Keratinocyte (primary cell): ENCODE data around the gene SYTL2. TPM values are rescaled to one million over a fixed set of nuclear protein-coding genes. Genes with fewer than 3 reads are reported as not detected.

Experiments
- DNase-seq: peaks from one replicate; pipeline ENCODE4 v3.0.0-alpha.2; 2011; ENCODE audit warnings: low read depth, missing footprints, low spot score
- FAIRE-seq: peaks from 2 replicates; lab custom pipeline; 2011; peaks lifted over from hg19 to GRCh38; lab: Jason Lieb, UNC
- H2AFZ ChIP-seq: 2 replicates; pipeline ENCODE4 v1.6.0; 2012; ENCODE audit warnings: low read length, control low read depth, inconsistent platforms; ENCODE audit not compliant: control insufficient read depth
- H3K27ac ChIP-seq: 2 replicates; pipeline ENCODE4 v1.5.1; 2011; ENCODE audit warnings: low read length; ENCODE audit not compliant: control insufficient read depth, insufficient read depth
- H3K27me3 ChIP-seq: 3 replicates; pipeline ENCODE4 v1.6.0; 2011; ENCODE audit warnings: low read length; ENCODE audit not compliant: control insufficient read depth, insufficient read depth; ENCODE audit errors: extremely low read depth
- H3K36me3 ChIP-seq, 2 experiments: 2 replicates in 1 of 2; 3 replicates in 1 of 2; pipeline ENCODE4 v1.5.1; 2011; ENCODE audit warnings: low read length in 2 of 2, mild to moderate bottlenecking in 1 of 2; ENCODE audit not compliant: control insufficient read depth in 2 of 2, insufficient read depth in 2 of 2; ENCODE audit errors: extremely low read depth in 1 of 2
- H3K4me1 ChIP-seq: 3 replicates; pipeline ENCODE4 v1.5.1; 2011; ENCODE audit warnings: low read length; ENCODE audit not compliant: control insufficient read depth, insufficient read depth; ENCODE audit errors: extremely low read depth
- H3K4me2 ChIP-seq: 3 replicates; pipeline ENCODE4 v1.6.0; 2011; ENCODE audit warnings: low read depth, low read length; ENCODE audit not compliant: control insufficient read depth, insufficient read depth; ENCODE audit errors: extremely low read depth
- H3K4me3 ChIP-seq, 3 experiments: fragments of 200-600 bp in 1 of 3; sonication (generic) in 1 of 3; 2 replicates in 2 of 3; 3 replicates in 1 of 3; pipeline ENCODE4 v1.5.1; 2011 to 2016; ENCODE audit warnings: low read length in 3 of 3, mild to moderate bottlenecking in 3 of 3, control low read depth in 2 of 3, inconsistent platforms in 1 of 3, low read depth in 1 of 3, mixed read lengths in 1 of 3, mixed run types in 1 of 3, moderate library complexity in 1 of 3; ENCODE audit not compliant: control insufficient read depth in 2 of 3, insufficient read depth in 2 of 3; ENCODE audit errors: extremely low read depth in 1 of 3
- H3K79me2 ChIP-seq: 2 replicates; pipeline ENCODE4 v1.6.0; 2012; ENCODE audit warnings: low read length; ENCODE audit not compliant: control insufficient read depth, insufficient read depth
- H3K9ac ChIP-seq: 3 replicates; pipeline ENCODE4 v1.6.0; 2011; ENCODE audit warnings: low read length; ENCODE audit not compliant: control insufficient read depth, insufficient read depth; ENCODE audit errors: extremely low read depth
- H3K9me1 ChIP-seq: 3 replicates; pipeline ENCODE4 v1.6.0; 2011; ENCODE audit warnings: low read length; ENCODE audit not compliant: control insufficient read depth, insufficient read depth; ENCODE audit errors: extremely low read depth
- H3K9me3 ChIP-seq: 2 replicates; pipeline ENCODE4 v1.5.1; 2012; ENCODE audit warnings: low read depth, low read length; ENCODE audit not compliant: control insufficient read depth
- H4K20me1 ChIP-seq: 3 replicates; pipeline ENCODE4 v1.6.0; 2011; ENCODE audit warnings: low read length; ENCODE audit not compliant: control insufficient read depth, insufficient read depth; ENCODE audit errors: extremely low read depth
- CTCF ChIP-seq, 3 experiments: IDR thresholded peaks in 1 of 3; conservative IDR thresholded peaks in 1 of 3; optimal IDR thresholded peaks in 1 of 3; 2 replicates in 2 of 3; 3 replicates in 1 of 3; pipeline versions ENCODE3 to v1.5.1; 2011; ENCODE audit warnings: low read length in 3 of 3, mild to moderate bottlenecking in 3 of 3, moderate library complexity in 2 of 3, control low read depth in 1 of 3, inconsistent platforms in 1 of 3; ENCODE audit not compliant: insufficient read depth in 2 of 3; ENCODE audit errors: extremely low read depth in 1 of 3
- EZH2 ChIP-seq: IDR thresholded peaks from one replicate; pipeline ENCODE4 v1.6.1; 2012; ENCODE audit warnings: inconsistent platforms, mild to moderate bottlenecking, low read length, moderate library complexity
- dilution Hi-C: fragments of 300-500 bp; cut with MboI; formaldehyde crosslinking; loops from one replicate; pipeline ENCODE4 v1.7.0; 2020; ENCODE audit warnings: low sequenced_read_pairs; ENCODE audit not compliant: extremely low pct_ligation_motif_present
- polyA plus RNA-seq, 5 experiments: library from polyadenylated mRNA; depleted of rRNA in 3 of 5; stranded (reverse) in 3 of 5; stranded (forward) in 1 of 5; unstranded in 1 of 5; fragments of >200 nt; gene quantifications; 1 replicate in 1 of 5; 2 replicates in 3 of 5; 3 replicates in 1 of 5; pipeline versions ENCODE4 v1.2.1 to v1.2.3, GENCODE V29; 2011 to 2012; ENCODE audit warnings: missing spikeins in 2 of 5, low read depth in 1 of 5, low replicate concordance in 1 of 5

SYTL2 gene
- polyA plus RNA-seq, 1 donor (not counting 4 experiments of a cell fraction or from before 2014, with no cell fraction given), result 3.1 TPM

GRCh38 chr11:85800595-85801342 is 10.2 kb downstream of the SYTL2 start:
- Histone ChIP-seq H3K9me1 (no peaks in the 10 kb centered on the region), H3K9ac (no peak overlapping the region), H3K79me2 (no peaks in the 10 kb centered on the region), H3K4me1 (no peaks in the 10 kb centered on the region), H3K36me3 (no peaks in the 10 kb centered on the region), H3K4me2 (no peak overlapping the region), H3K9me3 (no peaks in the 10 kb centered on the region), H2AFZ (no peak overlapping the region), H3K27ac (no peak overlapping the region), H3K27me3 (no peaks in the 10 kb centered on the region), H4K20me1 (no peaks in the 10 kb centered on the region), H3K4me3 (no peak overlapping the region)
- TF ChIP-seq EZH2 (no peak), CTCF (optimal IDR thresholded peaks at IDR 0.05 in 1 of 3, IDR thresholded peaks at IDR 0.05 in 1 of 3, conservative IDR thresholded peaks at IDR 0.05 in 1 of 3; ENCODE audit: extremely low read depth in 1 of 3, insufficient read depth in 2 of 3, low read length in 3 of 3) (no peak)
- dilution Hi-C loops, result no loop called here
- DNase-seq (no peak), FAIRE-seq (no peak)

- TF ChIP-seq CTCF (optimal IDR thresholded peaks at IDR 0.05 in 1 of 3, IDR thresholded peaks at IDR 0.05 in 1 of 3, conservative IDR thresholded peaks at IDR 0.05 in 1 of 3; ENCODE audit: extremely low read depth in 1 of 3, insufficient read depth in 2 of 3, low read length in 3 of 3) (no peak), EZH2 (no peak)
- FAIRE-seq, result no peak
- Histone ChIP-seq H4K20me1 (no peaks in the 10 kb centered on the region), H3K79me2 (no peaks in the 10 kb centered on the region), H3K4me1 (no peaks in the 10 kb centered on the region), H2AFZ (no peak overlapping the region), H3K9me3 (no peaks in the 10 kb centered on the region), H3K27me3 (no peaks in the 10 kb centered on the region), H3K4me2 (no peak overlapping the region), H3K9me1 (no peaks in the 10 kb centered on the region), H3K36me3 (no peaks in the 10 kb centered on the region), H3K9ac (no peak overlapping the region), H3K27ac (no peak overlapping the region), H3K4me3 (no peak overlapping the region)
- dilution Hi-C loops, result no loop called here
- DNase-seq, result no peak
These were observed 11.8 kb downstream of the SYTL2 start for GRCh38 chr11:85799142-85799541.
